Mucosa of rectum (tissue), 2 donors: Measurements from ENCODE around the gene STK11IP.

ENCODE experiments used
- H3K27ac ChIP-seq, 2 donors: one replicate each; pipeline ENCODE4 v1.7.0; 2013; ENCODE audit warnings: inconsistent platforms in 2 of 2, low read depth in 2 of 2, low read length in 2 of 2
- H3K27me3 ChIP-seq, 2 donors: one replicate each; pipeline ENCODE4 v1.7.0; 2013; ENCODE audit warnings: low read length in 2 of 2; ENCODE audit not compliant: control insufficient read depth in 2 of 2, insufficient read depth in 2 of 2
- H3K36me3 ChIP-seq, 2 donors: one replicate each; pipeline ENCODE4 v1.7.0; 2013; ENCODE audit warnings: low read length in 2 of 2; ENCODE audit not compliant: control insufficient read depth in 2 of 2, insufficient read depth in 2 of 2
- H3K4me1 ChIP-seq, 2 donors: one replicate each; pipeline ENCODE4 v1.7.0; 2013; ENCODE audit warnings: low read length in 2 of 2, mild to moderate bottlenecking in 1 of 2; ENCODE audit not compliant: control insufficient read depth in 2 of 2, insufficient read depth in 2 of 2
- H3K4me3 ChIP-seq, 2 donors: one replicate each; pipeline ENCODE4 v1.7.0; 2013; ENCODE audit warnings: low read length in 2 of 2
- H3K9ac ChIP-seq, 2 donors: one replicate each; pipeline ENCODE4 v1.7.0; 2013; ENCODE audit warnings: low read length in 2 of 2, low read depth in 1 of 2, mild to moderate bottlenecking in 1 of 2
- H3K9me3 ChIP-seq, 2 donors: one replicate each; pipeline ENCODE4 v1.7.0; 2013; ENCODE audit warnings: low read length in 2 of 2; ENCODE audit not compliant: control insufficient read depth in 2 of 2
- donor health status: healthy.
- donor health status: Normal muscosa, but diverticular disease.

Gene STK11IP

GRCh38 chr2:219616550-219616949, 18.9 kb downstream of the STK11IP start:
- Histone ChIP-seq H3K4me1 (no peaks in the 10 kb centered on the region), H3K4me3 (no peak overlapping the region), H3K9me3 (no peaks in the 10 kb centered on the region), H3K36me3 (peaks cover 20 to 36% of the 10 kb centered on the region in 2 donors), H3K27me3 (no peaks in the 10 kb centered on the region), H3K27ac (no peak overlapping the region), H3K9ac (no peak overlapping the region)

DNA sequence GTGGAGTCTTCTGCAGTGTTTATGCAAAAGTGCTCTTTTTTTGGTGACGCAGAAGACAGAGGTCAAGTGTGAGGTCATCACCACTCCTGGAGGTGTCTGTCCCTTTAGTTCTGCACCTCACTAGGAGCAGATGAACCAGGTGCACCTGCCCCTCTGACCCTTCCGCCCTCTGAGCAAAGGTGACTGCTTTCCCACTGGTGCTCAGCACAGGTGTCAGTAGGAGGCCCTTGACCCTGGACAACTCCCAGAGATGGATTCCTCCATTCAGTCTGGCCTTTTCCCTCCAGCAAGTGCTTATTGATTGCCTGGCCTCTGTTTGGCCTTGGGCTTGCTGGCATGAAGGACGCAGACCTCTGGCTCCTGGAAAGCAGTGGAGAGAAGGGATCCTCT, 21.1 kb downstream of the STK11IP start:
- H3K27ac ChIP-seq, result no peak overlapping the region
- no peak overlapping the region for H3K4me3 ChIP-seq
- H3K27me3 ChIP-seq, result no peaks in the 10 kb centered on the region
- H3K36me3 ChIP-seq, result peaks cover 14 to 25% of the 10 kb centered on the region in 2 donors
- H3K9ac ChIP-seq, result no peak overlapping the region
- H3K4me1 ChIP-seq, result no peaks in the 10 kb centered on the region
- H3K9me3 ChIP-seq, result no peaks in the 10 kb centered on the region

- Histone ChIP-seq H3K27me3 (no peaks in the 10 kb centered on the region), H3K4me1 (no peaks in the 10 kb centered on the region)
Observed at GRCh38 chr2:219619235-219619634, 21.6 kb downstream of the STK11IP start.

DNA sequence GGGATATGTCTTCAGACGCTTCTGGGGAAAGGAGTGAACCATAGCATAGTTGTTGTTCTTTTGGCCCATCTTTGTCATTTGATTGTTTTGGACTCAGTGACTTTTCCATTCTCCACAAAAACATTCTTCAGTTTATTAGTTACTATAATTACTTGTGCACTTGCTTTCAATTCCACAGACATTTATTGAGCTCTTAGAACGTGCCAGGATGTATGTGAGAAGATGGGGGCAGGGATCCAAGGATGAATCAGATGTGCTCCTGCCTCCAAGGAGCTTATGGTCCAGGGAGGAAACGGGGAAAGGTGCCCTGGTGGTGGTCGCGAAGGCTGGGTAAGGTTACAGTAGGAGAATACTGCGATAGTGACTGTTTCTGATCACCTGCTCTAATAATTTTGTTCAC, 22.9 kb downstream of the STK11IP start:
- Histone ChIP-seq H3K9ac (no peak overlapping the region), H3K36me3 (peaks cover 5 to 9% of the 10 kb centered on the region in 2 donors), H3K4me1 (no peaks in the 10 kb centered on the region)

More at GRCh38 chr2:219619235-219619634, 21.6 kb downstream of the STK11IP start:
- Histone ChIP-seq H3K9me3 (no peaks in the 10 kb centered on the region), H3K36me3 (peaks cover 11 to 22% of the 10 kb centered on the region in 2 donors), H3K27ac (no peak overlapping the region), H3K9ac (no peak overlapping the region), H3K4me3 (no peak overlapping the region)

GRCh38 chr2:219621935-219622334, 24.3 kb downstream of the STK11IP start:
- Histone ChIP-seq H3K9ac (no peak overlapping the region), H3K36me3 (no peaks in the 10 kb centered on the region), H3K4me1 (no peaks in the 10 kb centered on the region), H3K9me3 (no peaks in the 10 kb centered on the region), H3K27ac (no peak overlapping the region), H3K27me3 (peaks cover 5 to 6% of the 10 kb centered on the region in 2 donors), H3K4me3 (no peak overlapping the region)

More for the DNA sequence above, 22.9 kb downstream of the STK11IP start:
- Histone ChIP-seq H3K4me3 (no peak overlapping the region), H3K27ac (no peak overlapping the region), H3K9me3 (no peaks in the 10 kb centered on the region), H3K27me3 (no peaks in the 10 kb centered on the region)

DNA sequence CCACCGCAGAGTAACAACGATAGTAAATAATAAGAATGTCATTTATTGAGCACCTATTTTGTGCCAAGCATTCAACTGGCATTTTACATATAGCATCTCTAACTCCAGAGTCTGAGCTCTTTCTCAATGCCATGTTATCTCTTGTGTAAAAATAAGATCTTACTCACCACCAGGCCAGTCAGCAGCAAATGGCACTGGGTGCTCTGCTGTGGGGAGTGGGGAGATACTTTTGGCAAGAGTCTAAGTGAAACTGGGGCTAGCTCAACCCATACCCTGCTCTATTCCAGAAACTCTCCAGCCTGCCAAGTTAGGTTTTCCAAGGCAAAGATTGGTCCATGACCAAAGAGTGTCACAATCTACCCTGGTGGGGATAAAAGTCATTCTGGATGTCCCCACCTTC, 24.8 kb downstream of the STK11IP start:
- Histone ChIP-seq H3K9me3 (no peaks in the 10 kb centered on the region), H3K27me3 (peaks cover 5 to 8% of the 10 kb centered on the region in 2 donors), H3K9ac (no peak overlapping the region), H3K36me3 (no peaks in the 10 kb centered on the region), H3K27ac (no peak overlapping the region), H3K4me1 (no peaks in the 10 kb centered on the region), H3K4me3 (no peak overlapping the region)

GRCh38 chr2:219624565-219624964, 26.9 kb downstream of the STK11IP start:
- Histone ChIP-seq H3K27me3 (peaks cover 5 to 13% of the 10 kb centered on the region in 2 donors), H3K36me3 (no peaks in the 10 kb centered on the region), H3K27ac (no peak overlapping the region), H3K9me3 (no peaks in the 10 kb centered on the region), H3K9ac (no peak overlapping the region), H3K4me3 (no peak overlapping the region), H3K4me1 (no peaks in the 10 kb centered on the region)

GRCh38 chr2:219625179-219625578, 27.5 kb downstream of the STK11IP start:
- H3K9ac ChIP-seq, result no peak overlapping the region
- H3K27ac ChIP-seq, result no peak overlapping the region
- no peak overlapping the region for H3K4me3 ChIP-seq

GRCh38 chr2:219626540-219626939, 28.9 kb downstream of the STK11IP start:
- Histone ChIP-seq H3K27ac (no peak overlapping the region), H3K4me3 (no peak overlapping the region), H3K9ac (no peak overlapping the region), H3K36me3 (no peaks in the 10 kb centered on the region), H3K9me3 (no peaks in the 10 kb centered on the region), H3K4me1 (no peaks in the 10 kb centered on the region), H3K27me3 (peaks cover 5 to 16% of the 10 kb centered on the region in 2 donors)

More at GRCh38 chr2:219625179-219625578, 27.5 kb downstream of the STK11IP start:
- peaks cover 5 to 15% of the 10 kb centered on the region in 2 donors for H3K27me3 ChIP-seq
- H3K4me1 ChIP-seq, result no peaks in the 10 kb centered on the region
- H3K9me3 ChIP-seq, result no peaks in the 10 kb centered on the region
- no peaks in the 10 kb centered on the region for H3K36me3 ChIP-seq

DNA sequence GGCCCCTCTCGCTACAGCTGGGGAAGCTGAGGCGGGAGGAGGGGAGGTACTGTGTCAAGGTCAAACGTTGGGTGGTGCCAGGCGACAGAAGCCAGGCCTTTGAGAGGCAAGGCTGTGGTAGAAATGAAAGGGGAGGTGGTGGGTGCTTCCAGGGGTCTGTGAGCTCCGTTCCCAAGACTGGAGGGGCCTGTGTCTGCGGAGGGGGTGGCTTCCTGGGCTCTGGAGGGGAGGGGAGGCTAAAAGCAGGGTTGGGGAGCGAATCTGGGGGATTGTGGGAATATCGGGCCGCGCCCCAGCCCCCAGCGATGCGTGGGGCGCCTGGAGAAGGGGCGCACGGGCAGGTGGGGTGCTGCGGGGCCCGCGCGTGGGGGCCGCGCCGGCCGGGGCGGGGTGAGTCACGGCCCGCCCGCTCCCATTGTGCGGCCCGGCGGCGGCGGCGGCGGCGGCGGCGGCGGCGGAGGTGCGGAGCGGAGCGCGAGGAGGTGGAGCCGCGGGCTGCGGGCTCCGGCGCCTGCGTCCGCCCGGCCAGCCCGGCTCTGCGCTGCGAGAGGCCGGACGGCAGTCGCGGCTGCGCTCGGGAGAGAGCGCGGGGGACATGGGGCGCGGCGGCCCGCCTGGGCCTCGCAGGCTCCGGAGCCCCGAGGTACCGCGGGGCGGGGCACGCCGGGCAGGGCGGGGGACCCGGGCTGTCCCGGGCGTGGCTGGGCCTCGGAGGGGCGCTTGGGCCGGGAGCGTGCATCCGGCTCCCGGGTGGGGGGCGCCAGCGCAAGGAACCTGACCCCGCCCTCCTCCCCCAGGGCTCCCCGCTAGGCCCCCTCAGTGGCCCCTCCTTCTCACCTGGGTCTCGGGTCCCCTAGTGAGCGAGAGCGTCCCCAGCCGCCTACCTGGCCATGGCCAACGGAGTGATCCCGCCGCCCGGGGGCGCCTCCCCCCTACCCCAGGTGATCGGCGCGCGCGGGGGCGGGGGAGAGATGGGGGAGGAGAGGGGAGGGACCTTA, 29.7 kb downstream of the STK11IP start, which contains the start of gene SLC4A3:
SLC4A3 (plus strand) TSS at position 528 of the 998 bp plus-strand sequence; CDS start at position 891, 363 bp downstream.
- H3K9ac ChIP-seq, result no peak within 1 kb of the TSS
- no peaks in the 10 kb centered on the region for H3K9me3 ChIP-seq
- no peak within 1 kb of the TSS for H3K27ac ChIP-seq
- peaks cover 5 to 16% of the 10 kb centered on the region in 2 donors for H3K27me3 ChIP-seq
- H3K4me3 ChIP-seq, result peak within 1 kb of the TSS in 1 of 2 donors; percentile 29
- no peaks in the 10 kb centered on the region for H3K4me1 ChIP-seq
- H3K36me3 ChIP-seq, result no peaks in the 10 kb centered on the region
